Fibroblast of lung (primary cell): ENCODE results near the gene CORO2B.

Experiments
- EZH2 ChIP-seq: IDR thresholded peaks from 2 replicates; pipeline ENCODE4 v1.5.1; 2012; ENCODE audit warnings: low read length, control low read depth, mild to moderate bottlenecking; ENCODE audit errors: missing control alignments
- TF ChIP-seq, protein P1 (sequence below), 2 donors: IDR thresholded peaks in 1 of 2; conservative IDR thresholded peaks in 1 of 2; 1 replicate in 1 of 2; 2 replicates in 1 of 2; pipeline ENCODE4 v1.5.1; 2011 to 2012; ENCODE audit warnings: low read length in 2 of 2, control low read depth in 1 of 2, inconsistent platforms in 1 of 2, low read depth in 1 of 2, mild to moderate bottlenecking in 1 of 2

DNA sequence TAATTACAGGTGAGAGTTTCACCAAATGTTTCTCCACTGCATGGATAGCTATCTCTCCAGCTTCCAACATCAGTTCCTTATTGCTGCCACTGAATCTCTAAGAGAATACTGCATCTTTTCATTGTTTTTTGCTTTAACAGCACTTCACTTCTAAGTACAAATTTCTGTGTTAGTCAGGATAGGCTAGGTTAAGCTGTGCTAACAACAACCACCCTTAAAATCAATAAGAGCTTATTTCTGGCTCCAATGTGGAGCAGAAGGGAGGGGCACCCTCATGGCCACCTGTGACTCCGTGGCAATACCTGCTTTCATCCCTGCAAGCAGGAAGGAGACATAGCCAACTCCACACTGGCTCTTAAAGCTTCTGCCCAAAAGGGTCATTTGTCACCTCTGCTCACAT is 36.4 kb upstream of the CORO2B start:
- TF ChIP-seq, protein P1, sequence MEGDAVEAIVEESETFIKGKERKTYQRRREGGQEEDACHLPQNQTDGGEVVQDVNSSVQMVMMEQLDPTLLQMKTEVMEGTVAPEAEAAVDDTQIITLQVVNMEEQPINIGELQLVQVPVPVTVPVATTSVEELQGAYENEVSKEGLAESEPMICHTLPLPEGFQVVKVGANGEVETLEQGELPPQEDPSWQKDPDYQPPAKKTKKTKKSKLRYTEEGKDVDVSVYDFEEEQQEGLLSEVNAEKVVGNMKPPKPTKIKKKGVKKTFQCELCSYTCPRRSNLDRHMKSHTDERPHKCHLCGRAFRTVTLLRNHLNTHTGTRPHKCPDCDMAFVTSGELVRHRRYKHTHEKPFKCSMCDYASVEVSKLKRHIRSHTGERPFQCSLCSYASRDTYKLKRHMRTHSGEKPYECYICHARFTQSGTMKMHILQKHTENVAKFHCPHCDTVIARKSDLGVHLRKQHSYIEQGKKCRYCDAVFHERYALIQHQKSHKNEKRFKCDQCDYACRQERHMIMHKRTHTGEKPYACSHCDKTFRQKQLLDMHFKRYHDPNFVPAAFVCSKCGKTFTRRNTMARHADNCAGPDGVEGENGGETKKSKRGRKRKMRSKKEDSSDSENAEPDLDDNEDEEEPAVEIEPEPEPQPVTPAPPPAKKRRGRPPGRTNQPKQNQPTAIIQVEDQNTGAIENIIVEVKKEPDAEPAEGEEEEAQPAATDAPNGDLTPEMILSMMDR (conservative IDR thresholded peaks at IDR 0.05 in 1 of 2, IDR thresholded peaks at IDR 0.05 in 1 of 2; ENCODE audit: low read depth in 1 of 2, low read length in 2 of 2) = no peak
- no peak for TF ChIP-seq EZH2
